Endothelial cell of umbilical vein (primary cell): ENCODE results near the gene PPP2R5A. TPM values are rescaled to one million over a fixed set of nuclear protein-coding genes. Genes with fewer than 3 reads are reported as not detected.

Experiments
- BruUV-seq: library from RNA; stranded (reverse); fragments of 400-500 nt; replicated peaks from 2 replicates; lab custom pipeline; 2021; lab: Mats Ljungman, UMichigan
- CTCF ChIA-PET: fragments of 300-600, 350-600 bp; sonication (Branson Sonifier 250); formaldehyde crosslinking; loops from one replicate; lab custom pipeline; 2021; ENCODE audit warnings: antibody characterized with exemption, inconsistent platforms; lab: Charles Lee
- POLR2A ChIA-PET: fragments of 300-600, 350-600 bp; sonication (Branson Sonifier 250); formaldehyde crosslinking; loops from one replicate; lab custom pipeline; 2021; ENCODE audit warnings: antibody characterized with exemption, inconsistent platforms; lab: Charles Lee
- DNase-seq: peaks from one replicate; pipeline ENCODE4 v3.0.0-alpha.2; 2011; ENCODE audit warnings: low read depth, low spot score
- FAIRE-seq: peaks from 2 replicates; lab custom pipeline; 2011; peaks lifted over from hg19 to GRCh38; lab: Jason Lieb, UNC
- H2AFZ ChIP-seq: 2 replicates; pipeline ENCODE4 v1.6.0; 2012; ENCODE audit warnings: low read depth, low read length, control low read depth, inconsistent platforms
- H3K27ac ChIP-seq: 2 replicates; pipeline ENCODE4 v1.5.1; 2011; ENCODE audit warnings: low read depth, mild to moderate bottlenecking, control low read depth, low read length, moderate library complexity; ENCODE audit not compliant: insufficient read depth
- H3K27me3 ChIP-seq, 2 experiments: 2 replicates each; pipeline versions ENCODE4 v1.6.0 to v1.6.1; 2011; ENCODE audit warnings: low read length in 2 of 2, mixed read lengths in 1 of 2; ENCODE audit not compliant: control insufficient read depth in 2 of 2, insufficient read depth in 2 of 2
- H3K36me3 ChIP-seq, 2 experiments: 2 replicates in 1 of 2; 3 replicates in 1 of 2; pipeline ENCODE4 v1.5.1; 2011; ENCODE audit warnings: low read length in 2 of 2, mild to moderate bottlenecking in 1 of 2, moderate library complexity in 1 of 2; ENCODE audit not compliant: control insufficient read depth in 2 of 2, insufficient read depth in 2 of 2; ENCODE audit errors: extremely low read depth in 1 of 2
- H3K4me1 ChIP-seq: 3 replicates; pipeline ENCODE4 v1.5.1; 2011; ENCODE audit warnings: mild to moderate bottlenecking, low read length; ENCODE audit not compliant: control insufficient read depth, insufficient read depth; ENCODE audit errors: extremely low read depth
- H3K4me2 ChIP-seq: 2 replicates; pipeline ENCODE4 v1.6.1; 2011; ENCODE audit warnings: low read length, control low read depth, mixed read lengths; ENCODE audit not compliant: insufficient read depth
- H3K4me3 ChIP-seq, 3 experiments: fragments of 200-600 bp in 1 of 3; sonication (generic), shearing (Covaris generic) in 1 of 3; replicated peaks in 1 of 3; 2 replicates each; pipeline ENCODE4 v1.5.1; 2011 to 2016; ENCODE audit warnings: control low read depth in 3 of 3, low read length in 3 of 3, mild to moderate bottlenecking in 2 of 3, inconsistent platforms in 1 of 3, low read depth in 1 of 3, moderate library complexity in 1 of 3; ENCODE audit not compliant: insufficient read depth in 1 of 3
- H3K79me2 ChIP-seq: 2 replicates; pipeline ENCODE4 v1.6.0; 2012; ENCODE audit warnings: low read length, inconsistent platforms; ENCODE audit not compliant: control insufficient read depth, insufficient read depth
- H3K9ac ChIP-seq: replicated peaks from 2 replicates; pipeline ENCODE3; 2011; ENCODE audit warnings: low read length, control low read depth; ENCODE audit not compliant: insufficient read depth; ENCODE audit errors: extremely low read depth
- H3K9me1 ChIP-seq: replicated peaks from 3 replicates; pipeline ENCODE4 v1.6.0; 2011; ENCODE audit warnings: mild to moderate bottlenecking, low read length; ENCODE audit not compliant: control insufficient read depth, insufficient read depth; ENCODE audit errors: extremely low read depth
- H3K9me3 ChIP-seq: replicated peaks from 2 replicates; pipeline ENCODE4 v1.5.1; 2012; ENCODE audit warnings: low read length, inconsistent platforms; ENCODE audit not compliant: control insufficient read depth, insufficient read depth
- H4K20me1 ChIP-seq: replicated peaks from 2 replicates; pipeline ENCODE3; 2011; ENCODE audit warnings: mild to moderate bottlenecking, low read length; ENCODE audit not compliant: control insufficient read depth, insufficient read depth; ENCODE audit errors: extremely low read depth
- EZH2 ChIP-seq: IDR thresholded peaks from 2 replicates; pipeline ENCODE4 v1.6.1; 2012; ENCODE audit warnings: borderline replicate concordance, low read depth, mild to moderate bottlenecking, moderate library complexity, low read length, inconsistent platforms; ENCODE audit not compliant: severe bottlenecking
- FOS ChIP-seq: IDR thresholded peaks from 2 replicates; pipeline ENCODE4 v1.6.1; 2011; ENCODE audit warnings: mild to moderate bottlenecking, low read length, moderate library complexity, borderline replicate concordance; ENCODE audit not compliant: insufficient read depth
- GATA2 ChIP-seq: IDR thresholded peaks from 2 replicates; pipeline ENCODE4 v1.7.0; 2011; ENCODE audit warnings: low read depth, mild to moderate bottlenecking, moderate library complexity, mixed read lengths, low read length; ENCODE audit not compliant: insufficient read length, insufficient read depth
- JUN ChIP-seq: IDR thresholded peaks from 2 replicates; pipeline ENCODE4 v1.6.1; 2011; ENCODE audit warnings: borderline replicate concordance, low read depth; ENCODE audit not compliant: insufficient read length, insufficient read depth
- MYC ChIP-seq: IDR thresholded peaks from one replicate; pipeline ENCODE4 v1.6.1; 2011; ENCODE audit warnings: mild to moderate bottlenecking, low read depth, low read length
- POLR2A ChIP-seq: IDR thresholded peaks from 2 replicates; pipeline ENCODE4 v1.6.1; 2012; ENCODE audit warnings: low read depth, mild to moderate bottlenecking, control low read depth, low read length
- POLR2AphosphoS5 ChIP-seq: IDR thresholded peaks from 2 replicates; pipeline ENCODE4 v1.6.1; 2012; ENCODE audit warnings: low read depth, mild to moderate bottlenecking, control low read depth, low read length, moderate library complexity; ENCODE audit not compliant: insufficient read depth
- dilution Hi-C: fragments of 300-500 bp; cut with MboI; formaldehyde crosslinking; loops from one replicate; pipeline ENCODE4 v1.15.0; 2019; ENCODE audit warnings: low sequenced_read_pairs; ENCODE audit not compliant: extremely low pct_ligation_motif_present
- intact Hi-C: fragments of 100-400 bp; cut with micrococcal nuclease; formaldehyde crosslinking; loops from one replicate; pipeline ENCODE4 v1.10.0; 2022
- polyA plus RNA-seq, 4 experiments: library from polyadenylated mRNA; depleted of rRNA in 3 of 4; stranded (reverse) in 3 of 4; unstranded in 1 of 4; fragments of >200 nt; gene quantifications; 2 replicates each; pipeline versions ENCODE4 v1.2.1 to v1.2.3, GENCODE V29; 2011 to 2012; ENCODE audit warnings: missing spikeins in 1 of 4
- total RNA-seq: library from RNA; stranded (reverse); gene quantifications from 2 replicates; pipeline ENCODE4 v1.2.3, GENCODE V29; 2021
- TF ChIP-seq, protein P1 (sequence below): IDR thresholded peaks from 2 replicates; pipeline ENCODE4 v1.6.1; 2011; ENCODE audit not compliant: insufficient read depth, insufficient read length
- TF ChIP-seq, protein P2 (sequence below), 2 donors: IDR thresholded peaks; 1 replicate in 1 of 2; 2 replicates in 1 of 2; pipeline ENCODE4 v1.5.1; 2011; ENCODE audit warnings: low read length in 2 of 2, mild to moderate bottlenecking in 2 of 2, moderate library complexity in 2 of 2, control low read depth in 1 of 2, inconsistent platforms in 1 of 2, low read depth in 1 of 2; ENCODE audit not compliant: insufficient read depth in 1 of 2; ENCODE audit errors: extremely low read depth in 1 of 2

The PPP2R5A gene
- total and polyA plus RNA-seq, 2 donors (not counting 3 experiments of a cell fraction or from before 2014, with no cell fraction given): 11.9 to 34.5 TPM

DNA sequence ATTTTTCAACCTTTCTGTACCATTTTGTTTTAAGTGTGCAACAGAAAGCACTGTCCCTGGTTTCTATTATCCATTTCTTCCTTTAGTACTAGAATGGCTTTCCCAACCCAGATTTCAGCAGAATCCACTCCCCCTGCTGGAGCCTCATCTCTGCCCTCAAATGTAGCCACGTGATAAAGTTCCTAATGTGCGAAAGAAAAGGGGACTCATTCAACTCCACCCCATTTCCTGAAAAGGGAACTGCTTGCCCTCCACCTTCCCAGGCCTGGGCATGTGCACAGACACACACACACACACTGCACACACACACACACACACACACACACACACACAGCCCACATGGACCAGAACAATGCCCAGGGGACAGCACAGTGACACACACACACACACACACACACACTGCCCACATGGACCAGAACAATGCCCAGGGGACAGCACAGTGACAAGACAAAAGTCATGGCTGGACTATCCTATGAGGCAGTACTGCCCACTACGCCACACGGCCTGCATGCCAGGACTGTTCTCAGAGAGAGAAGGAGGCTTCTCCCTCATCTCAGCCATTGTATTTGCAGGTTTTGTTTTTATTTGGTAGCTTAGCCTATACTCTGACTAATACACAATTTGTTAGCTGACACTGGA lies 96.3 kb downstream of the PPP2R5A start:
- no peak overlapping the region for H2AFZ ChIP-seq
- no peaks in the 10 kb centered on the region for H3K9me3 ChIP-seq
- H3K36me3 ChIP-seq: peaks cover 4 to 28% of the 10 kb centered on the region in 2 experiments
- no peaks in the 10 kb centered on the region for H3K27me3 ChIP-seq
- intact Hi-C loops (no loop called here), dilution Hi-C loops (no loop called here)
- no peaks in the 10 kb centered on the region for H3K4me1 ChIP-seq
- no TSS peak for BruUV-seq
- TF ChIP-seq POLR2A (no peak), MYC (no peak), FOS (no peak), JUN (no peak), POLR2AphosphoS5 (no peak), GATA2 (no peak), EZH2 (no peak)
- TF ChIP-seq, protein P1, sequence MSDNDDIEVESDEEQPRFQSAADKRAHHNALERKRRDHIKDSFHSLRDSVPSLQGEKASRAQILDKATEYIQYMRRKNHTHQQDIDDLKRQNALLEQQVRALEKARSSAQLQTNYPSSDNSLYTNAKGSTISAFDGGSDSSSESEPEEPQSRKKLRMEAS: no peak
- TF ChIP-seq, protein P2, sequence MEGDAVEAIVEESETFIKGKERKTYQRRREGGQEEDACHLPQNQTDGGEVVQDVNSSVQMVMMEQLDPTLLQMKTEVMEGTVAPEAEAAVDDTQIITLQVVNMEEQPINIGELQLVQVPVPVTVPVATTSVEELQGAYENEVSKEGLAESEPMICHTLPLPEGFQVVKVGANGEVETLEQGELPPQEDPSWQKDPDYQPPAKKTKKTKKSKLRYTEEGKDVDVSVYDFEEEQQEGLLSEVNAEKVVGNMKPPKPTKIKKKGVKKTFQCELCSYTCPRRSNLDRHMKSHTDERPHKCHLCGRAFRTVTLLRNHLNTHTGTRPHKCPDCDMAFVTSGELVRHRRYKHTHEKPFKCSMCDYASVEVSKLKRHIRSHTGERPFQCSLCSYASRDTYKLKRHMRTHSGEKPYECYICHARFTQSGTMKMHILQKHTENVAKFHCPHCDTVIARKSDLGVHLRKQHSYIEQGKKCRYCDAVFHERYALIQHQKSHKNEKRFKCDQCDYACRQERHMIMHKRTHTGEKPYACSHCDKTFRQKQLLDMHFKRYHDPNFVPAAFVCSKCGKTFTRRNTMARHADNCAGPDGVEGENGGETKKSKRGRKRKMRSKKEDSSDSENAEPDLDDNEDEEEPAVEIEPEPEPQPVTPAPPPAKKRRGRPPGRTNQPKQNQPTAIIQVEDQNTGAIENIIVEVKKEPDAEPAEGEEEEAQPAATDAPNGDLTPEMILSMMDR (IDR thresholded peaks at IDR 0.05; ENCODE audit: extremely low read depth in 1 of 2, insufficient read depth in 1 of 2, low read depth in 1 of 2, low read length in 2 of 2): no peak
- H3K4me3 ChIP-seq: no peak overlapping the region
- H3K9ac ChIP-seq: no peak overlapping the region
- no peak overlapping the region for H3K4me2 ChIP-seq
- FAIRE-seq (no peak), DNase-seq (no peak)
- no peaks in the 10 kb centered on the region for H4K20me1 ChIP-seq
- H3K79me2 ChIP-seq: no peaks in the 10 kb centered on the region
- no peak overlapping the region for H3K27ac ChIP-seq
- ChIA-PET CTCF (interaction anchor here (3.0 kb wide), 1 partner anchor 311 kb away, joined by 9 read pairs; no protein-coding TSS in a partner anchor), POLR2A (no interaction called here)
- H3K9me1 ChIP-seq: no peaks in the 10 kb centered on the region
